ENCODE measurements around the gene TM4SF1.

Gene TM4SF1

GRCh38 chr3:149373235-149374125 is 4.0 kb downstream of the TM4SF1 start:
- H3K4me3 ChIP-seq (ENCODE audit: low read depth, low read length): no peak overlapping the region
- in situ Hi-C loops (cut with HindIII; ENCODE audit: low sequenced_read_pairs): no loop called here
- no peak for TF ChIP-seq CTCF (IDR thresholded peaks at IDR 0.05; ENCODE audit: low read depth, low read length)
- DNase-seq (ENCODE audit: low read depth, low spot score): no peak

- no peak for TF ChIP-seq CTCF (IDR thresholded peaks at IDR 0.05; ENCODE audit: low read depth, low read length)
- in situ Hi-C loops (cut with HindIII; ENCODE audit: low sequenced_read_pairs): no loop called here
- H3K4me3 ChIP-seq (ENCODE audit: low read depth, low read length): no peak overlapping the region
- no peak for DNase-seq (ENCODE audit: low read depth, low spot score)
These were observed 5.7 kb downstream of the TM4SF1 start for GRCh38 chr3:149371723-149372114.

GRCh38 chr3:149371001-149371722 is 6.3 kb downstream of the TM4SF1 start:
- in situ Hi-C loops (cut with HindIII; ENCODE audit: low sequenced_read_pairs): no loop called here
- H3K4me3 ChIP-seq (ENCODE audit: low read depth, low read length): no peak overlapping the region
- DNase-seq (ENCODE audit: low read depth, low spot score): no peak
- TF ChIP-seq CTCF (IDR thresholded peaks at IDR 0.05; ENCODE audit: low read depth, low read length): no peak

DNA sequence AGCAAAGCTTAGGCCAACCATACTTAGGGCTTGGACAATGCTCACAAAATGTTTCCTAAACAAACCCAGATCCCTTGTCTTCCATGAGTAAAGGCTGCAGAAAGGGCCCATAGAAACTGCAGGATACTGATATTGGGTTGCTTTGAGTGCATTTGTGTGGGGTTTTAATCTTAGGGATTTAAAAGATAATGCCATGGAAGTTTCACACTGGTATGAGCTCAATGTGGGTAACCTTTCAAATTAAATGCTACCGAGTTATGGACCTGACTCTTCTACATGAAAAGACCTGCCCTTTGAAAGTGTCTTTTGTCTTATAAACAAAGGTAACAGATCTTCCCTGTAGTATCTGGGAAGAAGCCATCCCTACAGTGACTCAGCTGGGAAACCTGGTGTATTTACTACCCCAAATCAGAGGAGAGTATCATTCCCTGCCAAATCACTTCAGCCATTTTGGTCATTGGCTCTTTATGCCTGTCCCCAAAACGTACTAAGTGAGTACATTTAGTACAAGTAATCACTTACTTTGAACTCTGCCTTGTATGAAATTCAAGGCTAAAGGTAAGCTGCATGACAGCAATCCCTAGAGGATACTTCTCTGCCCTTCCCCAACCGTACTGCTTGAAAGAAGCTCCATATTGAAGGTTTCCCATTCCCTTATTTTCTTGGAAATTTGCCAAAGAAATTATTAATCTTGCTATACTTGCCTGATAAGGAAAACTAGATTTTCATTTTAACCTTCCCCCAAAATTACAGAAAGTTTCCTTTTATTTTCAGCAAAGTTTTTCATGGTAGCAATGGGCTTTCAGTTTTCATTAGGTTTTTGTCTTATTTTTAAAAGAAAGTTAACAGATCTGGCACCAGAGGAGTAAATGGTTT is 7.2 kb downstream of the TM4SF1 start:
- in situ Hi-C loops (cut with HindIII; ENCODE audit: low sequenced_read_pairs): no loop called here
- no peak overlapping the region for H3K4me3 ChIP-seq (ENCODE audit: low read depth, low read length)
- TF ChIP-seq CTCF (IDR thresholded peaks at IDR 0.05; ENCODE audit: low read depth, low read length): no peak
- DNase-seq (ENCODE audit: low read depth, low spot score): no peak

DNA sequence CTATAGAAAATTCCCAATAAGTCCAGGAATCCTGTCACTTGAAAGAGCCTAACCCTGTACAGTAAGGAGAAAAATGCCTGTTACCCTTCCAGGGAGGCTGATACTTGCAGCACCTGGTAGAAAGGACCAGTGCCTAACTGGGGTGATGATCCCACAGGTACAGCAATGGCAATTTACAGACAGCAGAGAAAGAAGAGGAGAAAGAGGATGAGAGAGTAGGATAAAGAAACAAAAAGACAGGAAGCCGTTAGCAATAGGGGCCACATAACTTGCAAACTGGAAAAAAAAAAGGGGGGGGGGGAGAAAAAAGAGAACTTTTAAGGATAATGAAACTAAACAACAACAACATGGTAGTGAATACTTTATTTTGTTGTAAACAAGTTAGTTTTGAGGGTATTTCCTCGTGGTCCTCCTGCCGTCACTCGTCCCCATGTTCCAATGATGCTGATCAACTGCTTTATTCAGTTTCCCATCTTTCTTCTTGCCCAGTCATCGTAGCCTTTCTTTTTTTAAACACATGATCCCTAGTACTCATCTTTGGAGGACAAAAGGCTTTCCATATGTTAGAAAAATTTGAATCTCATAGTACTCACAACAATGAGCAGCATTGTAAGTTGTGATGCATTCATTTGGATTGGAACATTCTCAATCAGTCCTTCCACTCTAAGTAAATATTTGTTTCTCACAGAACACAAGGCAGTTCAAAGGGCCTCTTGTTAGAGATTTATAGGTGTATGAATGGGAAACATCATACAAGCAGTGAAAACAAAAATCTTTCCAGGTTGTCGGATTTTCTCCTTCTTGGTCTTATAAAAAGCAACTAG is 8.6 kb downstream of the TM4SF1 start:
- H3K4me3 ChIP-seq (ENCODE audit: low read depth, low read length): no peak overlapping the region
- no peak for TF ChIP-seq CTCF (IDR thresholded peaks at IDR 0.05; ENCODE audit: low read depth, low read length)
- DNase-seq (ENCODE audit: low read depth, low spot score): no peak
- in situ Hi-C loops (cut with HindIII; ENCODE audit: low sequenced_read_pairs): no loop called here

Data from astrocyte of the spinal cord (primary cell).